Epithelial cell of proximal tubule (primary cell): ENCODE data around the gene F2. TPM values are rescaled to one million over a fixed set of nuclear protein-coding genes. Genes with fewer than 3 reads are reported as not detected.

Experiments used
- DNase-seq: peaks from one replicate; pipeline ENCODE4 v3.0.0-alpha.2; 2011; ENCODE audit warnings: low read depth
- H3K4me3 ChIP-seq: 2 replicates; pipeline ENCODE4 v1.5.1; 2011; ENCODE audit warnings: low read depth, mild to moderate bottlenecking, low read length
- total RNA-seq: library from RNA; depleted of rRNA; stranded (reverse); fragments of >200 nt; gene quantifications from 2 replicates; pipeline ENCODE4 v1.2.3, GENCODE V29; 2015
- TF ChIP-seq, protein P1 (sequence below): conservative IDR thresholded peaks from 2 replicates; pipeline ENCODE4 v1.5.1; 2012; ENCODE audit warnings: low read depth, mild to moderate bottlenecking, low read length

F2 gene
- total RNA-seq, 1 donor from 2014 or later, result 0.17 TPM

DNA sequence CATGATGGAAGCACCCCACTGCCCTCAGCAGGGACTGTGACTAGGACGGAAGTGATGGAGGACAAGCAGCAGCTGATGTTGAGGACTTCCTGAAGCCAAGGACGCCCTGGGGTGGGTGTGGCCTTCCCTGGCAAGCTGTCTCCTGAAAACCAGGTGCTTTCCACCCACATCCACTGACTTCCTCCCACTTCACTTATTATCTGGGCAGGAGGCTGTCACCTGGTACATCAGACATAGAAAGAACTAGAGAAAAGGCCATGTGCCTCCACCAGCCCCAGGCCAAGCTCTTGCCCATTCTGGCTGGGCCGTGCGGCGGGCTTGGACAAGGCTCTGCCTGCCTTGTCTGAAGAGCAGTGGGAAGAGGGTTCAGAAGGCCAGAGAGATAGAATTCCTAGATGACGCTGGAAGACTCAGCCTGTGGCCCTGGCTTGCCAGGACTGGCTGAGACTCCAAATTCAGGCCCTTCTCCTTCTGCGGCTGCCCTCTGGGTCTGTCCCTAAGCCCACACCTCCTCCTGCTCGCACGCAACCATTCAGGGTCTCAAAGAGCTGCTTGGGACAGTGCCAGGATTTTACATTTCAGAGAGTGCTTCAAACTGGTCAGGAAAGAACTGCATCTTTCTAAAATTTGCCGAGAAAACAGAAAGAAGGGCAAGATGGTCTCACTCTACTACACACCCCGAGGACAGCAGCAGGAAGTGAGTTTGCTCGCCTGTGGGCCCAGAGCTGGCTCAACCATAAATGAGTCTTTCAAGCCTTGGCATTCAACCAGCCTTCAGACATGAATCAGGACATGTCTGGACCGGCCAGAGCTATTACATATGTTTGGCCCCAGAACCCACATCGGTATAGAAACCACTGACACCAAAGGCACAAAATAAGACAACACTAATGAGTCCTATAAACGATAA lies 31.9 kb upstream of the F2 start:
- DNase-seq, result no peak
- TF ChIP-seq, protein P1, sequence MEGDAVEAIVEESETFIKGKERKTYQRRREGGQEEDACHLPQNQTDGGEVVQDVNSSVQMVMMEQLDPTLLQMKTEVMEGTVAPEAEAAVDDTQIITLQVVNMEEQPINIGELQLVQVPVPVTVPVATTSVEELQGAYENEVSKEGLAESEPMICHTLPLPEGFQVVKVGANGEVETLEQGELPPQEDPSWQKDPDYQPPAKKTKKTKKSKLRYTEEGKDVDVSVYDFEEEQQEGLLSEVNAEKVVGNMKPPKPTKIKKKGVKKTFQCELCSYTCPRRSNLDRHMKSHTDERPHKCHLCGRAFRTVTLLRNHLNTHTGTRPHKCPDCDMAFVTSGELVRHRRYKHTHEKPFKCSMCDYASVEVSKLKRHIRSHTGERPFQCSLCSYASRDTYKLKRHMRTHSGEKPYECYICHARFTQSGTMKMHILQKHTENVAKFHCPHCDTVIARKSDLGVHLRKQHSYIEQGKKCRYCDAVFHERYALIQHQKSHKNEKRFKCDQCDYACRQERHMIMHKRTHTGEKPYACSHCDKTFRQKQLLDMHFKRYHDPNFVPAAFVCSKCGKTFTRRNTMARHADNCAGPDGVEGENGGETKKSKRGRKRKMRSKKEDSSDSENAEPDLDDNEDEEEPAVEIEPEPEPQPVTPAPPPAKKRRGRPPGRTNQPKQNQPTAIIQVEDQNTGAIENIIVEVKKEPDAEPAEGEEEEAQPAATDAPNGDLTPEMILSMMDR, result no peak
- no peak overlapping the region for H3K4me3 ChIP-seq

DNA sequence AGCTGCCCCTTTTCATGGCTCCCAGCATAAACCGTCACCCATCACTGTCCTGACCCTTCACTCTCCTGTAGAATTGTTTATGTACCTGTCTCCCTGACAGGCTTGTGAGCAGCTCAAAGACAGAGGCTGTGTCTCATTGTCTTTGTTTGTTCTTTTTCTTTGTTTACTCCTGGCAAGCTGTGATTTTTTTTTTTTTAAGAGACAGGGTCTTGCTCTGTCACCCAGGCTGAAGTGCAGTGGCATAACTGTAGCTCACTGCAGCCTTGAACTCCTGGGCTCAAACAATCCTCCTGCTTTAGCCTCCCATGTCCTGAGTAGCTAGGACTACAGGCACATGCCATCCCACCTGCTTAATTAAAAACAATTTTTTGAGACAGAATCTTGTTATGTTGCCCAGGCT lies 28.3 kb upstream of the F2 start:
- no peak overlapping the region for H3K4me3 ChIP-seq
- DNase-seq, result no peak
- TF ChIP-seq, protein P1, result no peak

DNA sequence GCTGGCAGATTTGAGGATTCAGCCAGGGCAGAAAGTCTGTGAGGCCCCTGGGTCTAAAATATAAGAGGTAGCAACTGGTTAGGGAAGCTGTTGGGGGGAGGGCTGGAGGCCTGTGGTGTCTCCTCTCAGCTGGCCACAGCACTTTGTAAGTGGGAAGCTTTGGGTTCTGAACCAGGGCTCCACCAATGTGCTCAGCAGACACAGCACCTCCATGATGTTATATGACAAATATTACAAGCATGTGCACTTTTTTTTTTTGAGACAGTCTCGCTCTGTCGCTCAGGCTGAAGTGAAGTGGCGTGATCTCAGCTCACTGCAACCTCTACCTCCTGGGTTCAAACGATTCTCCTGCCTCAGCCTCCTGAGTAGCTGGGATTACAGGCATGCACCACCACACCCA lies 26.6 kb upstream of the F2 start:
- DNase-seq, result no peak
- TF ChIP-seq, protein P1, result no peak
- H3K4me3 ChIP-seq, result no peak overlapping the region

DNA sequence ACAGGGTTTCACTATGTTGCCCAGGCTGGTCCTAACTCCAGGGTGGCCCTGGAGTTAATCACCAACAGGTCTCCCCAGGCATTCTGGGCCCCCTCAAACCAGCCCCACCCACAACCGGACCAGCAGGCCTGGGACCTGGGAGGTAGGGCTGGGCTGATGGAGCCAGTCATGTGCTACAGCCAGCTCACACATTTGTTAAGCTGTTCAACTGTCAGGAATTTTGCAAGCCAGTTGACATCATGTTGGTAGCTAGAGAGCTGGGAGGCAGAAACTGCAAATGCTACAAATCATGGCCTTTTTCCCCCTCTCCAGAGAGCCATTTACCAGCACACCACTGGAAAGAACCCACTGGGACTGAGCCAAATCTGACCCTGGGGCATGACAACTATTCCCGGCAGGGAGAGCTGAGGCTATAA lies 25.4 kb upstream of the F2 start:
- H3K4me3 ChIP-seq, result no peak overlapping the region
- TF ChIP-seq, protein P1, result no peak
- peak; percentile 74 for DNase-seq

DNA sequence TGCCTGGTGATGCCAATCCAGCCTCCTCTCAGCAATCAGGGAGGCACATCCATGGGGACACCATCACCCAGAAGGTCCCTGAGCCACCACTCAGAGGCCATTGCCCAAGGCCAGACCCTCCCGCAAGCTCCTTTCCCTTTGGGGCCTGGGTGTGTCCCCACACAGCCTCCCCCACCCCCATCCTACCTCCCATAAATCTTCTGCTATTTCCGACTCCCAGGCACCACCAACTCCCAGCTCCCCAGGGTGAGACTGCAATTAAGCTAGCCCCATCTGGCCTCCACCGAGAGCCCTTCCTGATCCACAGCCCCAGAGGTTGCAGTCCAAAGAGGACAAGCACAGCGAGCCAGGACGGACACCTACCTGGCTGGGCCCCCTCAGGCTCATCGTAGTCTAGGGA lies 24.9 kb upstream of the F2 start:
- no peak for DNase-seq
- TF ChIP-seq, protein P1, result no peak
- no peak overlapping the region for H3K4me3 ChIP-seq

DNA sequence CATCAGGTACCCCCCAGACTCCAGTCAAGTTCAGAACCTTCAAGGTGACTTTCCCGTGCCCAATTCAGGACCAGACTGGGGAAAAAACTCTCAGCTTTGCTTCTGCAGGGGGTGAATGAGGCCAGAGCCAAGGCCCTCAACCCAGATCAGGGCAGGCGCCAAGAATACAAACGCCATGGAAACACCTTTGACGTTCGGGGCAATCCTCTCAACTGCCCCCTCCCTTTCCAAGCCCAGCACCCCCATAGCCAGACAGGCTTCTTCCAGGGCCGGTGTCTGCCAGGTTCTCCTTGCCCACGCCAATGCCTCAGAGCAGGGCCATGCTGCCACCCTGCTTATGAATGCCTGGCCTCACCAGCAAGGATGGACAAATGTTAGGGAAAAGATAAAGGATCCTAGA lies 24.4 kb upstream of the F2 start:
- TF ChIP-seq, protein P1, result no peak
- DNase-seq, result no peak
- no peak overlapping the region for H3K4me3 ChIP-seq
